Nephron (organoid): ENCODE results near the gene KNCN.

Source experiments
- H3K27ac Mint-ChIP-seq, 3 experiments: 2 replicates each; pipeline ENCODE4 v1.8.0; 2020; ENCODE audit warnings: mixed read lengths in 3 of 3, mild to moderate bottlenecking in 2 of 3, moderate library complexity in 1 of 3
- H3K27me3 Mint-ChIP-seq: 2 replicates; pipeline ENCODE4 v1.8.0; 2021; ENCODE audit warnings: low read depth, mild to moderate bottlenecking, moderate library complexity, mixed read lengths
- H3K36me3 Mint-ChIP-seq: 2 replicates; pipeline ENCODE4 v1.8.0; 2020; ENCODE audit warnings: low read depth, mixed read lengths
- H3K4me1 Mint-ChIP-seq: 2 replicates; pipeline ENCODE4 v1.8.0; 2020; ENCODE audit warnings: mixed read lengths
- H3K4me3 Mint-ChIP-seq, 3 experiments: 2 replicates each; pipeline ENCODE4 v1.8.0; 2020; ENCODE audit warnings: mild to moderate bottlenecking in 3 of 3, mixed read lengths in 3 of 3, moderate library complexity in 2 of 3
- H3K9me3 Mint-ChIP-seq: 2 replicates; pipeline ENCODE4 v1.8.0; 2020; ENCODE audit warnings: mixed read lengths
- TF ChIP-seq, protein P1 (sequence below), 3 experiments: fragments of 200-600 bp; sonication (generic); IDR thresholded peaks; one replicate each; pipeline ENCODE4 v1.5.0; 2021; ENCODE audit warnings: antibody characterized with exemption in 3 of 3; ENCODE audit not compliant: unreplicated experiment in 3 of 3

Gene KNCN

DNA sequence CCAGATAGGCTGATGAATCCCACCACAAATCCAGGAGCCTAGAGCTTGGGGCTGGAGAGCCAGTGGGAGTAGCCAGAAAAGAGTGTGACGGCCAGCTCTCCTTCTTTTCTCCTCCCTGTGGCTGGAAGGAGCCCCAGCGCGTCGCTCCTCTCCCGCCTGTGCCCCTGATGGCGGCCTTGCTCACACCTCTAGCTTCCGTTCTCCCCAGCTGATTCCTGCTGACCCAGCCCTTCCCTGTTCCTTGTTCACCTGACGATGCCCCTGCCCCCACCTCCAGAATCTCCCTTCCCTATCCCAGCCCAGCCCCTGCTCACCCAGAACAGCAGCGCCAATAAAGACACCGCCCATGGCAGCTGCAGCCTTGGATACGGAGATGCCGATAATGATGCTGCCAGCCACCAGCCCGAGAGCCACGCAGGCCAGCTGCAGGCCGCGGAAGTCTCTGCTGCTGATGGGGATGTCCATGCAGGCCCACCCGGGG, 656 bp downstream of the KNCN start:
- no peak overlapping the region for H3K27ac Mint-ChIP-seq
- H3K36me3 Mint-ChIP-seq: no peaks in the 10 kb centered on the region
- H3K4me1 Mint-ChIP-seq: peaks cover 16% of the 10 kb centered on the region
- TF ChIP-seq, protein P1, sequence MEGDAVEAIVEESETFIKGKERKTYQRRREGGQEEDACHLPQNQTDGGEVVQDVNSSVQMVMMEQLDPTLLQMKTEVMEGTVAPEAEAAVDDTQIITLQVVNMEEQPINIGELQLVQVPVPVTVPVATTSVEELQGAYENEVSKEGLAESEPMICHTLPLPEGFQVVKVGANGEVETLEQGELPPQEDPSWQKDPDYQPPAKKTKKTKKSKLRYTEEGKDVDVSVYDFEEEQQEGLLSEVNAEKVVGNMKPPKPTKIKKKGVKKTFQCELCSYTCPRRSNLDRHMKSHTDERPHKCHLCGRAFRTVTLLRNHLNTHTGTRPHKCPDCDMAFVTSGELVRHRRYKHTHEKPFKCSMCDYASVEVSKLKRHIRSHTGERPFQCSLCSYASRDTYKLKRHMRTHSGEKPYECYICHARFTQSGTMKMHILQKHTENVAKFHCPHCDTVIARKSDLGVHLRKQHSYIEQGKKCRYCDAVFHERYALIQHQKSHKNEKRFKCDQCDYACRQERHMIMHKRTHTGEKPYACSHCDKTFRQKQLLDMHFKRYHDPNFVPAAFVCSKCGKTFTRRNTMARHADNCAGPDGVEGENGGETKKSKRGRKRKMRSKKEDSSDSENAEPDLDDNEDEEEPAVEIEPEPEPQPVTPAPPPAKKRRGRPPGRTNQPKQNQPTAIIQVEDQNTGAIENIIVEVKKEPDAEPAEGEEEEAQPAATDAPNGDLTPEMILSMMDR (IDR thresholded peaks at IDR 0.05; ENCODE audit: unreplicated experiment in 3 of 3): no peak
- no peak overlapping the region for H3K4me3 Mint-ChIP-seq
- H3K9me3 Mint-ChIP-seq: no peaks in the 10 kb centered on the region
- H3K27me3 Mint-ChIP-seq: peaks cover 62% of the 10 kb centered on the region

DNA sequence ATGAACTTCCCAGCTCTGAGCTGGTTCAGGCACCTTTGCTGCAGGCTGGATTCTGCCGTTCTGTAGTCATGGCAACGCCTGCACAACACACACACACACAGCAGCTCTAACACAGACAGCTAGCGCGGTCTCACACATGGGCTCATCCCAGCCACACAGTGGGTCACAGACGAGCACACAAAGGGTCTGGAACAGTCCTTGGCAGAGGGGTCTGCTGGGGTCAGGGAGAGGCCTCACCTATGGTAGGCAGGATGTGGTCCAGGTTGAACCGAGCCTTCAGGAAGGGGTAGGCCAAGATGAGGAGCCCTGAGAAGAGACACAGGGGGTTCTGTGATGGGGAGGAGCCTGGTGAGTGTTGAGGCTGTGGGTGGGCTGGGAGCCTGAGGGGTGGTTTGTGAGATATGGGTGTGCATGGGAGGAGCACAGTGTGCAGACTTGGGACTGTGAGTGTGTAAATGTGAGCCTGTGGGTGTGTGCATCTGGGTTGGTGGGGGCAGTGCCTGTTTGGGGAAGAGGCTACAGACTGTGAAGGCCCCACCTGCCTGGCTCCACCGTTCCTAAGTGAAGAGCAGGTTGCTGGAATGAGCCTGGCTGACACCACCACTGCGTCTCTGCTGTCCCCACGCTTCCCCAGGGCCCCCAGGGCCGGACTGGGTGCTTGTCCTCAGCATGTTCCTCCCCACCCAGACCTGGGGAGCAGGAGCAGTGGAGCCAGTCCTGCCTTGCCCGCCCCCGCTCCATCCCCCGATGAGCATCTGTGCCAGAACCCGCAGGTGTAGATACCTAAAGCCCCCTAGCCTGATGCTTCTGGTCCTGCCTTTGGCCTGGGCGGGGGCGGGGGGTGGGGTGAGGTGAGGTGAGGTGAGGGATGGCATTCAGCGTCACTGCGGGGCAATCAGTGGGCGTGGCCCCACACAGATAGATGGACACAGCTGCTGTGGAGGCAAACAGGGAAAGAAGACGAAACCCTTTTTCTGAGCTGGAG, 1.5 kb downstream of the KNCN start:
- TF ChIP-seq, protein P1 (IDR thresholded peaks at IDR 0.05; ENCODE audit: unreplicated experiment in 3 of 3): no peak
- no peak overlapping the region for H3K27ac Mint-ChIP-seq
- peaks cover 70% of the 10 kb centered on the region for H3K27me3 Mint-ChIP-seq
- H3K4me1 Mint-ChIP-seq: peaks cover 16% of the 10 kb centered on the region
- no peak overlapping the region for H3K4me3 Mint-ChIP-seq
- no peaks in the 10 kb centered on the region for H3K36me3 Mint-ChIP-seq
- no peaks in the 10 kb centered on the region for H3K9me3 Mint-ChIP-seq

DNA sequence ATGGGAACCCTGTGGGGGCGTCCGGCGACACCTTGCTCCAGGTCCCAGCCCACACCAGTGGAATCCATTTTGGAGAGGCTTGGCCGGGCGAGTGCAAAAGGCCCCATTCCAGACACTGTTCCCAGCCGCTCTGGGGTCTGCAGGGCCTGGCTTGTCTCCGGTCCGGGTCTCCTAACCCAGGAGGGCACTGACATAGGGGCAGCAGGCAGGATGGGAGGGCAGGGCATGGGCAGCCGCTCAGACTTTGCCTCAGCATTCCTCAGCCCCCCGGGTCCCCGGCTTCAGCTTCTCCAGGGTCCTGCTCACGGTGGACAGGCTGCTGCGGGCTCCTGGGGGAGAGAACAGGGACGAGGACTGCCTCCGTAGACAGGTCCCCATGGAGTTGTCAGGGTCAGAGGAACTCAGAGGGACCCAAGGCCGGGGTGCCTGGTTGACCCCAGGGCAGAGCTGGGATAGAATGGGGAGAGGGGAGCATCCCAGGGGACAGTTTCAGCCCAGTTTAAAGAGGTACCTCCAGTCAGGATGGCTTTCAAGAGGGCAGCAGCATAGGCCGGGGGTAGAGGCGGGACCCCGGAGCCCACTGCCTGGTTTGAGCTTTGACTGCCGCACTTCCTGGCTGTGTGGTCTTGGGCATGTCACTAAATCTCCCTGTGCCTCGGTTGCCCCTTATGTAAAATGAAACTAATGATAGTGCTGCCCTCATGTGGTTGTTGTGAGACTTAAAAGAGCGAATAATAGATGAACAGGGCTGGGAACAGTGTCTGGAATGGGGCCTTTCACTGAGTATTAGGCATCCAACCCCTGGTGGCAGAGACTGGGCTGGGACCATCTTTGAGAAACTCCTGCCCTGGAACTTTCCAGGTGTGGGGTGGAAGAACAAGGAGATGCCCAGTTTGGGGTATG, 3.7 kb downstream of the KNCN start:
- Mint-ChIP-seq H3K9me3 (no peaks in the 10 kb centered on the region), H3K4me1 (peaks cover 21% of the 10 kb centered on the region), H3K4me3 (no peak overlapping the region), H3K27me3 (peaks cover 82% of the 10 kb centered on the region), H3K27ac (no peak overlapping the region), H3K36me3 (no peaks in the 10 kb centered on the region)
- TF ChIP-seq, protein P1 (IDR thresholded peaks at IDR 0.05; ENCODE audit: unreplicated experiment in 3 of 3): peak; percentile 29 to 39 (median 33)

DNA sequence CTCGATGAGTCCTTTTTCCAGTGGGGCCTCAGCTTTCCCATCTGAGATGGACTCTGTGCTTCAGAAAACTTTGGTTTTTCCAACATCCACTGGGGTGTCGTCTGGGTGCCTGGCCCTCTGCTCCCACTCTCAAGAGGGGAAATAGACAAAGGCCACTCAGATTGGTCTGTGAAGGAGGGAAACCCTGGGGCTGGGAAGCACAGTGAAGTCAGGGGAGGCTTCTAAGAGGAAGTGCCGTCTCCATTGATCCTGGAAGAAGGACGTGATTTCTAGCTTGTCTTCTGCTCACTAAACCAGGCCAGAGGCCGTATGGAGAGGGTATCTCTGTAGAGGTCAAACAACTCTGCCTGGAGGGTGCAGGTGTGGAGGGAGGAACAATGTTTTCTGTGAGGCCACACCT, 5.2 kb downstream of the KNCN start:
- Mint-ChIP-seq H3K4me1 (peaks cover 21% of the 10 kb centered on the region), H3K4me3 (no peak overlapping the region), H3K27me3 (peaks cover 86% of the 10 kb centered on the region), H3K36me3 (no peaks in the 10 kb centered on the region), H3K27ac (no peak overlapping the region), H3K9me3 (no peaks in the 10 kb centered on the region)
- TF ChIP-seq, protein P1 (IDR thresholded peaks at IDR 0.05; ENCODE audit: unreplicated experiment in 3 of 3): no peak

DNA sequence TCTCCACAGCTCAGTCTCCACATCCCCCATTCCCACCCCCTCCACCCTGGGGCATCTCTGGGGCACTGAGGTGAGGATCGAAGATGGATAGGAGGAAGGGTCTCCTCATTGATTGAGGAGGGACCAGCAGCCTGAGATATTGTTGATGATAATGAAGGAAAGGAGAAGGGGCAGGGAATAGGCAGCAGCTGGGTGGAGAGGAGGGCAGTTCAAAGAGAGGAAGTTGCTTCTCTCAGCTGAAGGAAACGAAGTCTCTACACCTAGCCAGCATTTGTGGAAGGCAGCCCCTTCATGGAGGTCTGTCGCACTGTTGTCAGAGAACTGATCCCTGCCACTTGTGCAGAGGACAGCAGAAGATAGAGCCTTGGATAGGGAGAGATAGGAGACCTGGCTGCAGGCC, 5.7 kb downstream of the KNCN start:
- H3K36me3 Mint-ChIP-seq: no peaks in the 10 kb centered on the region
- peaks cover 86% of the 10 kb centered on the region for H3K27me3 Mint-ChIP-seq
- H3K4me3 Mint-ChIP-seq: no peak overlapping the region
- H3K9me3 Mint-ChIP-seq: no peaks in the 10 kb centered on the region
- no peak overlapping the region for H3K27ac Mint-ChIP-seq
- H3K4me1 Mint-ChIP-seq: peaks cover 18% of the 10 kb centered on the region
- TF ChIP-seq, protein P1 (IDR thresholded peaks at IDR 0.05; ENCODE audit: unreplicated experiment in 3 of 3): no peak
